Ovary (tissue), 3 donors: Measurements from ENCODE around the gene ACTRT3.
A peak's percentile ranks its signal among the peaks of the same experiment; 100 is the strongest.

Experiments used
- CTCF ChIP-seq, 3 donors: fragments of 450-650 bp in 2 of 3; fragments of 200-600 bp in 1 of 3; IDR thresholded peaks; one replicate each; pipeline versions ENCODE4 v1.5.1 to v1.8.0; 2016 to 2022; ENCODE audit warnings: antibody characterized with exemption in 3 of 3, mild to moderate bottlenecking in 1 of 3
- POLR2A ChIP-seq: fragments of 450-650 bp; IDR thresholded peaks from one replicate; pipeline ENCODE4 v1.6.1; 2017; ENCODE audit warnings: antibody characterized with exemption, mild to moderate bottlenecking, moderate library complexity
- donor health status: DM: no; HTN: no; CAD: no.

DNA sequence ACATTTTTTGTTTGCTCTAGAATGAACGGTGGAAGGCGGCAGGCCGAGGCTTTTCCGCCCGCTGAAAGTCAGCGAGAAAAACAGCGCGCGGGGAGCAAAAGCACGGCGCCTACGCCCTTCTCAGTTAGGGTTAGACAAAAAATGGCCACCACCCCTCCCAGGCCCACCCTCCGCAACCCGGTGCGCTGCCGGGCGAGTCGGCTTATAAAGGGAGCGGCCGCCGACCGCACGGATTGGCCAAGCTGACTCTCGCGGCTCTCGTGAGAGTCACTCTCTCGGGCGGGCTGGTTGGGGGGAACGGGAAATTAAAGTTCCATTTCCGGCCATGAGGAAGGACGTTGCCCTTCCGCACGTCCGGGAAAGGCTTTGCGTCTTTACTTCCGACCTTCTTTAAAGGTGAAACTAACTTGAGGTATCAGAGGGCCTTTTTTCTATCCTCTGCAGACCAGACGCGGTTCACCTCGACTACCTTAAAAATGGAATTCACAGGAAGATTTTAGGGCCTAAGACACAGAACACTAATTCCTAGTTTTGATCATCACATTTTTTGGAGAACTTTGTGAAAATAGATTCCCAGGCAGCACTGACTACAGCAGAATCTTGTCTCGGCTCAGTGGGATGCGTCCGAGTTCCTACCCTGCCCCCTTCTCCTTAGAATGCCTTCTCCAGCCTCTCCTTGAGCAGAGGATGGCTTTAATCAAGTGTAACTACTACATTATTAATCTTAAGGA lies 4.3 kb downstream of the ACTRT3 start, which contains the start of gene TERC:
- peak in 1 of 3 donors; percentile 12 for TF ChIP-seq CTCF (IDR thresholded peaks at IDR 0.05)
- peak; percentile 97 for TF ChIP-seq POLR2A
